ENCODE results near the gene ITGB7. TPM values are rescaled to one million over a fixed set of nuclear protein-coding genes. Genes with fewer than 3 reads are reported as not detected.

The ITGB7 gene
- total and polyA plus RNA-seq, 9 of the 15 experiments (the other 6 are each of a cell fraction or from before 2014, with no cell fraction given) = 0.06 to 2.0 (median 0.67) TPM

- TF ChIP-seq SAFB (IDR thresholded peaks at IDR 0.05; ENCODE audit: borderline replicate concordance, low read depth, low read length) (no peak), PURB (CRISPR knock-in tag; IDR thresholded peaks at IDR 0.05; ENCODE audit: low read depth) (no peak), RUNX1 (IDR thresholded peaks at IDR 0.05; ENCODE audit: low read depth) (no peak), ZNF282 (CRISPR knock-in tag; IDR thresholded peaks at IDR 0.05) (no peak), ZNF253 (CRISPR knock-in tag; conservative IDR thresholded peaks at IDR 0.05) (no peak), MBD1 (CRISPR knock-in tag; IDR thresholded peaks at IDR 0.05) (no peak), CBFA2T2 (conservative IDR thresholded peaks at IDR 0.05) (peak; percentile 51; the same call in 1 of the 2 replicates), SIRT6 (IDR thresholded peaks at IDR 0.05; ENCODE audit: low read depth, low read length) (no peak), RBM14 (IDR thresholded peaks at IDR 0.05; ENCODE audit: borderline replicate concordance, insufficient read depth, low read depth, low read length) (no peak), CBX3 (IDR thresholded peaks at IDR 0.05; ENCODE audit: borderline replicate concordance in 1 of 2, low read length in 2 of 2) (no peak), MLLT1 (IDR thresholded peaks at IDR 0.05) (peak; percentile 13 to 63; a peak in 2 of 4 replicates), BRF2 (IDR thresholded peaks at IDR 0.05; ENCODE audit: borderline replicate concordance, insufficient read depth, insufficient read length) (no peak), ZNF274 (IDR thresholded peaks at IDR 0.05; ENCODE audit: borderline replicate concordance, low read depth, low read length) (no peak), ARID2 (IDR thresholded peaks at IDR 0.05) (no peak; the same call in 1 of the 2 replicates), TAF7 (tag; IDR thresholded peaks at IDR 0.05) (0 out of 2 replicates have a peak, but pooled peaks have one; percentile 44), MYC (IDR thresholded peaks at IDR 0.05; ENCODE audit: low read depth, low read length) (peak; percentile 29; the same call in 1 of the 2 replicates), MYC (CRISPR knock-in tag; IDR thresholded peaks at IDR 0.05; ENCODE audit: borderline replicate concordance, low read depth) (no peak), FOXA1 (IDR thresholded peaks at IDR 0.05; ENCODE audit: borderline replicate concordance) (no peak)
Measured at GRCh38 chr12:53244337-53244736, 37.3 kb upstream of the ITGB7 start (continued).
